H1 (cell line): ENCODE results near the gene YARS1. TPM values are rescaled to one million over a fixed set of nuclear protein-coding genes. Genes with fewer than 3 reads are reported as not detected.

ENCODE experiments used
- CTCF ChIA-PET: fragments of 300-600 bp; sonication (Branson Sonifier 250); formaldehyde crosslinking; loops from one replicate; lab custom pipeline; 2021; ENCODE audit not compliant: partially characterized antibody; lab: Charles Lee
- POLR2A ChIA-PET: fragments of 300-600 bp; sonication (Branson Sonifier 250); formaldehyde crosslinking; loops from one replicate; lab custom pipeline; 2021; ENCODE audit warnings: inconsistent platforms; ENCODE audit not compliant: partially characterized antibody; lab: Charles Lee
- DNase-seq, 2 experiments: peaks; one replicate each; pipeline versions ENCODE4 v3.0.0 to v3.0.0-alpha.2; 2010 to 2022; ENCODE audit warnings: low spot score in 2 of 2, low read depth in 1 of 2, mixed read lengths in 1 of 2
- FAIRE-seq: peaks from 2 replicates; lab custom pipeline; 2011; peaks lifted over from hg19 to GRCh38; lab: Jason Lieb, UNC
- H2AFZ ChIP-seq: 2 replicates; pipeline ENCODE4 v1.8.1; 2012; ENCODE audit warnings: low read length, inconsistent platforms
- H2AK5ac ChIP-seq: 2 replicates; pipeline ENCODE4 v1.6.1; 2013; ENCODE audit warnings: low read depth, low read length
- H2BK120ac ChIP-seq: replicated peaks from 2 replicates; pipeline ENCODE3; 2013; ENCODE audit warnings: low read depth, low read length, inconsistent platforms
- H2BK12ac ChIP-seq: 2 replicates; pipeline ENCODE4 v1.6.1; 2013; ENCODE audit warnings: low read depth, low read length
- H2BK15ac ChIP-seq: 2 replicates; pipeline ENCODE4 v1.6.1; 2013; ENCODE audit warnings: low read length
- H2BK20ac ChIP-seq: 2 replicates; pipeline ENCODE4 v1.6.1; 2013; ENCODE audit warnings: low read length
- H2BK5ac ChIP-seq: 2 replicates; pipeline ENCODE4 v1.6.1; 2013; ENCODE audit warnings: low read depth, low read length
- H3K14ac ChIP-seq: 2 replicates; pipeline ENCODE4 v1.6.1; 2013; ENCODE audit warnings: inconsistent platforms; ENCODE audit not compliant: insufficient read length
- H3K18ac ChIP-seq: 2 replicates; pipeline ENCODE4 v1.6.1; 2013; ENCODE audit warnings: low read length; ENCODE audit errors: extremely low read depth
- H3K23ac ChIP-seq: 2 replicates; pipeline ENCODE4 v1.6.1; 2013; ENCODE audit warnings: inconsistent platforms; ENCODE audit not compliant: insufficient read length
- H3K23me2 ChIP-seq: 2 replicates; pipeline ENCODE4 v1.6.1; 2013; ENCODE audit warnings: low read depth, low read length
- H3K27ac ChIP-seq: 2 replicates; pipeline ENCODE4 v1.6.1; 2011; ENCODE audit warnings: low read depth, low read length, inconsistent platforms
- H3K27me3 ChIP-seq, 4 experiments: replicated peaks in 1 of 4; 1 replicate in 1 of 4; 2 replicates in 3 of 4; pipeline versions ENCODE4 v1.6.1 to v1.8.1; 2011 to 2013; ENCODE audit warnings: low read length in 3 of 4, mild to moderate bottlenecking in 3 of 4, inconsistent platforms in 2 of 4, mixed read lengths in 2 of 4, moderate library complexity in 1 of 4; ENCODE audit not compliant: control insufficient read depth in 3 of 4, insufficient read depth in 3 of 4; ENCODE audit errors: extremely low read depth in 1 of 4
- H3K36me3 ChIP-seq, 4 experiments: 2 replicates each; pipeline versions ENCODE4 v1.6.1 to v1.8.1; 2011 to 2013; ENCODE audit warnings: mild to moderate bottlenecking in 4 of 4, low read length in 3 of 4, moderate library complexity in 2 of 4, control low read depth in 1 of 4, inconsistent platforms in 1 of 4; ENCODE audit not compliant: insufficient read depth in 4 of 4, control insufficient read depth in 2 of 4
- H3K4ac ChIP-seq: replicated peaks from 2 replicates; pipeline ENCODE3; 2013; ENCODE audit warnings: low read length, low read depth, mixed read lengths, inconsistent platforms; ENCODE audit not compliant: insufficient read length
- H3K4me1 ChIP-seq, 4 experiments: replicated peaks in 1 of 4; 1 replicate in 1 of 4; 2 replicates in 3 of 4; pipeline versions ENCODE4 v1.6.1 to v1.8.1; 2011 to 2013; ENCODE audit warnings: low read length in 3 of 4, inconsistent platforms in 2 of 4, mixed read lengths in 1 of 4; ENCODE audit not compliant: insufficient read depth in 4 of 4, control insufficient read depth in 3 of 4
- H3K4me2 ChIP-seq, 2 experiments: 2 replicates each; pipeline versions ENCODE4 v1.6.1 to v1.8.1; 2011 to 2013; ENCODE audit warnings: low read depth in 2 of 2, low read length in 2 of 2, control low read depth in 1 of 2, inconsistent platforms in 1 of 2, mild to moderate bottlenecking in 1 of 2; ENCODE audit not compliant: insufficient read depth in 1 of 2
- H3K4me3 ChIP-seq, 4 experiments: fragments of 200-600, 300-600 bp in 1 of 4; sonication (generic), shearing (Covaris generic), sonication (Bioruptor Twin) in 1 of 4; 2 replicates each; pipeline versions ENCODE4 v1.5.1 to v1.8.1; 2011 to 2016; ENCODE audit warnings: low read length in 4 of 4, low read depth in 3 of 4, control low read depth in 2 of 4, inconsistent platforms in 2 of 4, mild to moderate bottlenecking in 2 of 4, mixed read lengths in 1 of 4, moderate library complexity in 1 of 4; ENCODE audit not compliant: insufficient read depth in 2 of 4; ENCODE audit errors: extremely low read depth in 1 of 4
- H3K56ac ChIP-seq: replicated peaks from 2 replicates; pipeline ENCODE3; 2013; ENCODE audit warnings: low read depth, mild to moderate bottlenecking, mixed read lengths, low read length, inconsistent platforms; ENCODE audit not compliant: insufficient read length
- H3K79me1 ChIP-seq: 2 replicates; pipeline ENCODE4 v1.6.1; 2013; ENCODE audit warnings: low read depth, low read length, control low read depth
- H3K79me2 ChIP-seq, 2 experiments: 2 replicates each; pipeline versions ENCODE4 v1.6.1 to v1.8.1; 2012 to 2013; ENCODE audit warnings: low read length in 2 of 2, mild to moderate bottlenecking in 2 of 2, inconsistent platforms in 1 of 2; ENCODE audit not compliant: insufficient read depth in 2 of 2, control insufficient read depth in 1 of 2
- H3K9ac ChIP-seq, 4 experiments: replicated peaks in 1 of 4; 1 replicate in 1 of 4; 2 replicates in 3 of 4; pipeline versions ENCODE4 v1.6.1 to v1.8.1; 2011 to 2013; ENCODE audit warnings: low read depth in 3 of 4, low read length in 3 of 4, control low read depth in 2 of 4, mild to moderate bottlenecking in 2 of 4, moderate library complexity in 2 of 4, inconsistent platforms in 1 of 4; ENCODE audit errors: extremely low read depth in 1 of 4
- H3K9me3 ChIP-seq, 2 experiments: 2 replicates each; pipeline versions ENCODE4 v1.6.1 to v1.8.1; 2012 to 2013; ENCODE audit warnings: mild to moderate bottlenecking in 2 of 2, moderate library complexity in 2 of 2, control low read depth in 1 of 2, inconsistent platforms in 1 of 2, low read depth in 1 of 2, low read length in 1 of 2, mixed read lengths in 1 of 2; ENCODE audit not compliant: insufficient read depth in 2 of 2
- H4K20me1 ChIP-seq, 2 experiments: replicated peaks in 1 of 2; 2 replicates each; pipeline versions ENCODE3 to v1.8.1; 2011 to 2013; ENCODE audit warnings: inconsistent platforms in 2 of 2, low read length in 2 of 2, mild to moderate bottlenecking in 1 of 2; ENCODE audit not compliant: insufficient read depth in 2 of 2, control insufficient read depth in 1 of 2
- H4K5ac ChIP-seq: 2 replicates; pipeline ENCODE4 v1.6.1; 2013; ENCODE audit warnings: low read length, low read depth, mixed read lengths, inconsistent platforms; ENCODE audit not compliant: insufficient read length
- H4K8ac ChIP-seq: 2 replicates; pipeline ENCODE4 v1.8.0; 2013; ENCODE audit warnings: mild to moderate bottlenecking, moderate library complexity, low read length, inconsistent platforms; ENCODE audit not compliant: insufficient read depth; ENCODE audit errors: extremely low read depth
- H4K91ac ChIP-seq: replicated peaks from 2 replicates; pipeline ENCODE3; 2013; ENCODE audit warnings: low read length, mixed read lengths, inconsistent platforms; ENCODE audit not compliant: insufficient read length
- CHD2 ChIP-seq: IDR thresholded peaks from 2 replicates; pipeline ENCODE4 v1.6.1; 2012; ENCODE audit warnings: low read length, improper control_type of control experiment
- GABPA ChIP-seq: IDR thresholded peaks from 2 replicates; pipeline ENCODE4 v1.6.1; 2011; ENCODE audit warnings: mild to moderate bottlenecking, low read length, moderate library complexity, borderline replicate concordance; ENCODE audit not compliant: insufficient read depth
- GTF2F1 ChIP-seq: IDR thresholded peaks from 2 replicates; pipeline ENCODE4 v1.6.1; 2012; ENCODE audit warnings: low read depth, low read length, improper control_type of control experiment, borderline replicate concordance
- MAFK ChIP-seq: IDR thresholded peaks from 2 replicates; pipeline ENCODE4 v1.6.1; 2012; ENCODE audit warnings: low read depth, mild to moderate bottlenecking, improper control_type of control experiment, low read length
- NRF1 ChIP-seq: IDR thresholded peaks from 2 replicates; pipeline ENCODE4 v1.6.1; 2011; ENCODE audit warnings: mild to moderate bottlenecking, low read depth, low read length, improper control_type of control experiment
- PHF8 ChIP-seq: fragments of 200-600 bp; sonication (generic); conservative IDR thresholded peaks from 2 replicates; pipeline ENCODE4 v1.7.1; 2012; ENCODE audit warnings: low read depth, mild to moderate bottlenecking, inconsistent platforms, low read length, moderate library complexity
- POLR2A ChIP-seq, 2 experiments: IDR thresholded peaks; 1 replicate in 1 of 2; 2 replicates in 1 of 2; pipeline ENCODE4 v1.6.1; 2011; ENCODE audit warnings: low read depth in 2 of 2, low read length in 2 of 2, mild to moderate bottlenecking in 2 of 2; ENCODE audit errors: control extremely low read depth in 1 of 2
- RAD21 ChIP-seq, 2 experiments: IDR thresholded peaks in 1 of 2; conservative IDR thresholded peaks in 1 of 2; 2 replicates each; pipeline ENCODE4 v1.6.1; 2011; ENCODE audit warnings: low read depth in 2 of 2, low read length in 2 of 2, improper control_type of control experiment in 1 of 2, inconsistent platforms in 1 of 2, mild to moderate bottlenecking in 1 of 2, moderate library complexity in 1 of 2
- RBBP5 ChIP-seq: IDR thresholded peaks from 2 replicates; pipeline ENCODE4 v1.7.1; 2012; ENCODE audit warnings: low read depth, mild to moderate bottlenecking, inconsistent platforms, low read length, moderate library complexity, borderline replicate concordance
- SP2 ChIP-seq: IDR thresholded peaks from 2 replicates; pipeline ENCODE4 v1.6.1; 2012; ENCODE audit warnings: mild to moderate bottlenecking, low read length, inconsistent platforms
- WGBS, 2 experiments: shearing (Covaris generic) in 1 of 2; methylation state at CpG; one replicate each; pipeline versions ENCODE4 v1.1.6 to v1.1.7; 2013 to 2015; ENCODE audit warnings: low lambda C conversion rate in 2 of 2, mixed read lengths in 2 of 2, inconsistent platforms in 1 of 2, low coverage in 1 of 2, missing lambda C conversion rate in 1 of 2; ENCODE audit not compliant: insufficient replicate concordance in 2 of 2, insufficient coverage in 1 of 2, insufficient read length in 1 of 2; ENCODE audit errors: extremely low coverage in 1 of 2, missing lambda C conversion rate in 1 of 2; 5-methylcytosine and 5-hydroxymethylcytosine counted together
- polyA plus RNA-seq, 7 experiments: library from polyadenylated mRNA; depleted of rRNA in 3 of 7; stranded (reverse) in 5 of 7; unstranded in 2 of 7; fragments of >200 nt in 5 of 7; fragments of 200-250 nt in 2 of 7; gene quantifications; 1 replicate in 5 of 7; 2 replicates in 1 of 7; 4 replicates in 1 of 7; pipeline versions ENCODE4 v1.2.1 to v1.2.3, GENCODE V29; 2011 to 2013; ENCODE audit warnings: missing spikeins in 2 of 7, mixed read lengths in 2 of 7
- total RNA-seq: library from RNA; stranded (reverse); fragmentation: NEBNext Ultra II Directional; extraction: Animal tissue kit (Norgen Biotek cat#: 25700); gene quantifications from 2 replicates; pipeline ENCODE4 v1.2.1, GENCODE V29; 2021

Gene YARS1
- total and polyA plus RNA-seq, 2 of the 8 experiments (the other 6 are each of a cell fraction or from before 2014, with no cell fraction given) = 47.1 to 226 TPM

GRCh38 chr1:32817815-32818786 lies 943 bp upstream of the YARS1 start:
- Histone ChIP-seq H2BK5ac (peak overlapping the region; percentile 100), H3K9me3 (no peaks in the 10 kb centered on the region), H3K79me1 (no peaks in the 10 kb centered on the region; the same call in 1 of the 2 replicates), H3K4me1 (peaks cover 0 to 6% (median 2%) of the 10 kb centered on the region in 4 experiments; a peak in 3 of 7 replicates), H3K9ac (peak overlapping the region; percentile 90 to 98 (median 94)), H2BK15ac (peak overlapping the region; percentile 46), H3K79me2 (peaks cover 18 to 85% of the 10 kb centered on the region in 2 experiments), H2AFZ (no peak overlapping the region), H4K20me1 (no peaks in the 10 kb centered on the region), H2BK20ac (no peak overlapping the region), H4K5ac (peak overlapping the region; percentile 94), H2BK12ac (peak overlapping the region; percentile 91), H3K36me3 (peaks cover 0 to 3% (median 0%) of the 10 kb centered on the region in 4 experiments; a peak in 1 of 8 replicates), H3K18ac (peak overlapping the region; percentile 91), H3K4ac (peak overlapping the region; percentile 98), H3K4me2 (peak overlapping the region; percentile 81 to 99), H4K8ac (peak overlapping the region; percentile 99), H3K14ac (peak overlapping the region; percentile 49), H4K91ac (peak overlapping the region; percentile 99), H3K27ac (peak overlapping the region; percentile 95), H3K27me3 (no peaks in the 10 kb centered on the region), H2BK120ac (peak overlapping the region; percentile 60), H3K23ac (no peak overlapping the region), H3K23me2 (peaks cover 6% of the 10 kb centered on the region), H3K4me3 (peak overlapping the region; percentile 79 to 91 (median 82)), H2AK5ac (no peak overlapping the region), H3K56ac (peak overlapping the region; percentile 91)
- ChIA-PET CTCF (interaction anchor here (0.7 to 1.2 kb wide), 2 partner anchors 11 to 75 kb away, joined by 3 to 4 read pairs; no protein-coding TSS in a partner anchor), POLR2A (interaction anchor here (0.6 to 4.1 kb wide), 42 partner anchors 9 to 805 kb away, joined by 3 to 23 read pairs (median 5); partner anchors contain the start of genes BSDC1, FNDC5, MARCKSL1 and RBBP4)
- DNase-seq = peak; percentile 49 to 86
- no peak for FAIRE-seq
- WGBS, 2 experiments = 4% methylated on average over 37 of the region's 51 CpGs; no CpG with 5 or more reads in 1 of the 2 experiments
- TF ChIP-seq PHF8 = peak; percentile 82
- TF ChIP-seq RBBP5 = peak; percentile 64; the same call in 1 of the 2 replicates
- TF ChIP-seq SP2 = no peak
- TF ChIP-seq GTF2F1 = no peak
- peak in 1 of 2 experiments; percentile 84; a peak in 2 of 3 replicates for TF ChIP-seq POLR2A (IDR thresholded peaks at IDR 0.05; ENCODE audit: control extremely low read depth in 1 of 2, low read depth in 2 of 2, low read length in 2 of 2)
- no peak for TF ChIP-seq NRF1
- no peak for TF ChIP-seq GABPA
- peak; percentile 40; the same call in 1 of the 2 replicates for TF ChIP-seq CHD2
- no peak for TF ChIP-seq MAFK
- no peak for TF ChIP-seq RAD21 (IDR thresholded peaks at IDR 0.05 in 1 of 2, conservative IDR thresholded peaks at IDR 0.05 in 1 of 2; ENCODE audit: low read depth in 2 of 2, low read length in 2 of 2)
